Measurements from ENCODE around the gene DUSP16.
A peak's percentile ranks its signal among the peaks of the same experiment; 100 is the strongest.
"Not testable (repeated sequence)": the region's sequence is repeated elsewhere in the genome, so short reads cannot be mapped to it uniquely, and the experiment has no call there.

Gene DUSP16

GRCh38 chr12:12583510-12584178, 21.0 kb upstream of the DUSP16 start:
- DNase-seq, result no peak

- DNase-seq, result peak in 1 of 4 experiments; percentile 13
Observed at GRCh38 chr12:12582895-12583303, 20.2 kb upstream of the DUSP16 start.

- DNase-seq, result no peak
Observed at GRCh38 chr12:12582193-12582881, 19.7 kb upstream of the DUSP16 start.

- DNase-seq, result not testable (repeated sequence)
Observed at GRCh38 chr12:12580716-12581115, 18.1 kb upstream of the DUSP16 start.

GRCh38 chr12:12577786-12578185, 15.1 kb upstream of the DUSP16 start:
- no peak for DNase-seq

- DNase-seq, result no peak
Observed at GRCh38 chr12:12572659-12573058, 10.0 kb upstream of the DUSP16 start.

GRCh38 chr12:12565971-12566370, 3.3 kb upstream of the DUSP16 start:
- not testable (repeated sequence) for DNase-seq

- no peak for DNase-seq
Observed at GRCh38 chr12:12564911-12565310, 2.2 kb upstream of the DUSP16 start.

- no peak for DNase-seq
Observed at GRCh38 chr12:12563290-12563928, 746 bp upstream of the DUSP16 start.

GRCh38 chr12:12562016-12562483, 613 bp downstream of the DUSP16 start:
- peak in 3 of 4 experiments; percentile 12 to 33 (median 22) for DNase-seq

- DNase-seq, result peak; percentile 11 to 30 (median 24)
Observed at GRCh38 chr12:12561371-12562015, 1.2 kb downstream of the DUSP16 start.

GRCh38 chr12:12560587-12561370, 1.9 kb downstream of the DUSP16 start:
- peak in 3 of 4 experiments; percentile 17 to 30 (median 26) for DNase-seq

GRCh38 chr12:12559719-12560296, 2.9 kb downstream of the DUSP16 start:
- DNase-seq, result no peak

GRCh38 chr12:12558291-12558690, 4.4 kb downstream of the DUSP16 start:
- DNase-seq, result no peak

- DNase-seq, result no peak
Observed at GRCh38 chr12:12557733-12558132, 4.9 kb downstream of the DUSP16 start.

GRCh38 chr12:12555656-12556055, 7.0 kb downstream of the DUSP16 start:
- no peak for DNase-seq

- no peak for DNase-seq
Observed at GRCh38 chr12:12553208-12553785, 9.4 kb downstream of the DUSP16 start.

GRCh38 chr12:12551115-12551514, 11.5 kb downstream of the DUSP16 start:
- DNase-seq, result no peak

GRCh38 chr12:12550277-12550676, 12.4 kb downstream of the DUSP16 start:
- DNase-seq, result no peak

- DNase-seq, result no peak
Observed at GRCh38 chr12:12549426-12549825, 13.2 kb downstream of the DUSP16 start.

GRCh38 chr12:12548713-12549112, 13.9 kb downstream of the DUSP16 start:
- no peak for DNase-seq

GRCh38 chr12:12546314-12546772, 16.3 kb downstream of the DUSP16 start:
- DNase-seq, result no peak
